HG02970 (cell line): ENCODE data around the gene GZF1.
"Not testable (repeated sequence)": the region's sequence is repeated elsewhere in the genome, so short reads cannot be mapped to it uniquely, and the experiment has no call there.

Experiments
- ATAC-seq: cut with Tn5 transposase; IDR thresholded peaks from one replicate; pipeline ENCODE4 v1.9.1; 2021; ENCODE audit warnings: mild to moderate bottlenecking, moderate library complexity, moderate number of reproducible peaks; ENCODE audit not compliant: unreplicated experiment, low FRiP score

The GZF1 gene

GRCh38 chr20:23344336-23344735 lies 17.6 kb upstream of the GZF1 start:
- no peak for ATAC-seq

GRCh38 chr20:23346002-23346401 lies 16.0 kb upstream of the GZF1 start:
- no peak for ATAC-seq

GRCh38 chr20:23347791-23348190 lies 14.2 kb upstream of the GZF1 start:
- no peak for ATAC-seq

DNA sequence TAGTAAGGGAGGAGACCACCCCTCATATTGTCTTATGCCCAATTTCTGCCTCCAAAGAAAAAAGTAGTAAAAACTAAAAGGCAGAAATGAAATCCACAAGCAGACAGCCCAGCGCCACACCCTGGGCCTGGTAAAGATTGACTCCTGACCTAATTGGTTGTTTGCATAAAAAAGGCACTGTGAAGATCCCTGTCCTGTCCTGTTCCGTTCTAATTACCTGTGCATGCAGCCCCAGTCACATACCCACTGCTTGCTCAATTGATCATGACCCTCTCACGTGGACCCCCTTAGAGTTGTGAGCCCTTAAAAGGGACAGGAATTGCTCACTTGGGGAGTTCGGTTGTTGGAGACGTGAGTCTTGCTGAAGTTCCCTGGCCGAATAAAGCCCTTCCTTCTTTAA lies 13.5 kb upstream of the GZF1 start:
- not testable (repeated sequence) for ATAC-seq

GRCh38 chr20:23349338-23350195 lies 12.4 kb upstream of the GZF1 start:
- peak; percentile 31 for ATAC-seq

- peak; percentile 91 for ATAC-seq
These were observed 11.6 kb upstream of the GZF1 start, which contains the start of gene NXT1 for GRCh38 chr20:23350196-23350903. NXT1 (plus strand) TSS chr20:23350791; CDS start chr20:23354042, 3,251 bp downstream.

DNA sequence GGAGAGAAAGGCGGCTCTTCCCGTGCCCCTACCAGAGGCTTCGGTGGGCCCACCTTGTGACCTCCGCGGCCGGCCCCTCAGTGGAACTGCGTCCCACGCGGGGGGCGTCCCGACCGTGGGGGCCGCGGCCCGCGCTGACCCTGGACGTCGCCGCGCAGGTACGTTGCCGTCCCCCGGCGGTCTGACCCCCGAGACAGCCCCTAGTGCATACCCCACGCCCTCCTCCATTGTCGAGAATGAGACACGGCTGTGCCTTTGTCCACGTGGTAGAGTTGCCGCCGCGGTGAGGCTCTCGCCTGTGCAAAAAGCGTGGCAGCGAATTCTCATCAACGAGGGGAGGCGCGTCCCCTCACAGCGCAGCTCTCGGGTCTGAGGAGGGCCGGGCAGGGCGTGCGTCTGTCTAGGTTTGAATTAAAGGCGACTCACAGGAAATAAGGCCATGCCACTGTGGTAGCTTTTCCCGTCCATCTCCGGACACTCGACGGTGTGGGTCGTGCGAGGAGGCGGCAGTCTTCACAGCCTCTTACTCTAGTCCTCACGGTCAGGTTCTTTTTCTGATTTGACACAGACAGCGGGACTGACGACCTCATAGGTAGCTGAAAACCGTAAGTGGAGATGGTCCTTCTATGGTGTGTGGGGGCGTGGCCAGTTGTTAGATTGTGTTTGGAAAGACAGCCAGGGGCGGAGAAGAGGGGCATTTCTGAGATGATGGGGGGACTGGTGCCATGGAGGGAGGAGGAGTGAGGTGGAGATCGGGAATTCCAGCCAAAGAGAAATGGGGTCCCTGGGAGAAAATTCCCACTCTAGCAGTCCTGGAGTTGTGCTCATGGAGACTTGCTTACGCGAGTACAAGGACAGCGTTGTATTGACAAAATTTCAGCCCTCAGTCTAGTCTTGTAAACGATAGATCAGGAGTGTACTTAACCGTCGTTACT lies 10.8 kb upstream of the GZF1 start:
- ATAC-seq: peak; percentile 16

- ATAC-seq: no peak
These were observed 5.8 kb upstream of the GZF1 start for GRCh38 chr20:23356203-23356602.

- peak; percentile 74 for ATAC-seq
These were observed 4.0 kb upstream of the GZF1 start for GRCh38 chr20:23357767-23358562.

- no peak for ATAC-seq
These were observed 3.4 kb upstream of the GZF1 start for GRCh38 chr20:23358563-23358906.

DNA sequence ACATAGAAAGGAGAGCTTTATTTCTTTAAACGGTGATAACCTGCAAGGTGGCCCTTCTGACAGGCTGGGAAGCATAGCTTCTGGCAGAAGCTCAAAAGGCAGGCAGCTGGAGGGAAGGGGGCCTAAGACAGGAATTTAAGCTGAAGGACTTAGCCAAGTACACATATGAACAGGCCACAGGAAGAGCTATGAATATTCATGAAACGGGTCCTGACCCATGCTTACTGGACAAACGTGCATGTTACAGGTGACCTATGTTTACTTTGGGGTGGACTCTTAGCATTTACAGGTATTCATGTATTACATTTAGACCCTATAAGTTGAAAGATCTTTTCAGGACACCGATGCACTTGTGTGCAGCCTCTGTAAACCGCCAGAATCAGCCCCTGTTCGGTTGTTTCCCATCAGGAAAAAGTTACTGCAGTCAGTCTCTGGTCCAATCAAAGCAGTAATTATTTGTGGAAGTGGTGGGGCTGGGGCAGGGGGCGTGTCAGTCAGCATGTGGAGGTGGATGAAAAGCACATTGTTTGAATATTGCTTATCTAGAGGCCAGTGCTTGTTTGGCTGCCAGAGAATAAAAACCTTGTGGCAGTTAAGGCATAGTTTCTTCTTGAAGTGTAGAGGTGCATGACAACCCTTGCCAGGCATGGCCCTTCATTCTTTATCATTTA lies 2.9 kb upstream of the GZF1 start:
- ATAC-seq: no peak

DNA sequence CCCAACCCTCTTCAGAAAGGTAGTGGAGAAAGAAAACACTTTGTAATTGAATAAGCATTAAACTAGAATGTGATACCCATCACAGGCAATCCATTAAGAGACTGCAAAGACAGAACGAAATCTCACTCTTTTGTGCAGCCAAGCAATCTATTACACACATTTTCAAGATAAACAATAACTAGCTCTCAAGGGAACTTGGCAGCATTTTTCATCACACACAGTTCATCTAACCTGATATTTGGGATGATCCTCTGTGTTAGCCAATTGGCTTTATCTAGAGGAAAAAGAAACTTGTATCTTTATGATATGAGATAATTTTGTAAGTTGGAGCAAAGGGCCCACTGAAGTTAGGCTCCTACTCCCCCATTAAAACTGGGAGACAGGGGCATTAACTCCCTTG lies 1.5 kb upstream of the GZF1 start:
- no peak for ATAC-seq

GRCh38 chr20:23361119-23361475 lies 885 bp upstream of the GZF1 start:
- ATAC-seq: no peak

- peak; percentile 14 for ATAC-seq
These were observed 642 bp downstream of the GZF1 start for GRCh38 chr20:23362392-23363256.

- no peak for ATAC-seq
These were observed 1.3 kb downstream of the GZF1 start for GRCh38 chr20:23363257-23363649.

GRCh38 chr20:23365390-23366165 lies 3.6 kb downstream of the GZF1 start:
- ATAC-seq: no peak

- ATAC-seq: no peak
These were observed 4.4 kb downstream of the GZF1 start for GRCh38 chr20:23366384-23366783.

- ATAC-seq: no peak
These were observed 5.8 kb downstream of the GZF1 start for GRCh38 chr20:23367770-23368169.
